HG02970 (cell line): ENCODE data around the gene WDFY2.

Experiments
- ATAC-seq: cut with Tn5 transposase; IDR thresholded peaks from one replicate; pipeline ENCODE4 v1.9.1; 2021; ENCODE audit warnings: mild to moderate bottlenecking, moderate library complexity, moderate number of reproducible peaks; ENCODE audit not compliant: unreplicated experiment, low FRiP score

The WDFY2 gene

DNA sequence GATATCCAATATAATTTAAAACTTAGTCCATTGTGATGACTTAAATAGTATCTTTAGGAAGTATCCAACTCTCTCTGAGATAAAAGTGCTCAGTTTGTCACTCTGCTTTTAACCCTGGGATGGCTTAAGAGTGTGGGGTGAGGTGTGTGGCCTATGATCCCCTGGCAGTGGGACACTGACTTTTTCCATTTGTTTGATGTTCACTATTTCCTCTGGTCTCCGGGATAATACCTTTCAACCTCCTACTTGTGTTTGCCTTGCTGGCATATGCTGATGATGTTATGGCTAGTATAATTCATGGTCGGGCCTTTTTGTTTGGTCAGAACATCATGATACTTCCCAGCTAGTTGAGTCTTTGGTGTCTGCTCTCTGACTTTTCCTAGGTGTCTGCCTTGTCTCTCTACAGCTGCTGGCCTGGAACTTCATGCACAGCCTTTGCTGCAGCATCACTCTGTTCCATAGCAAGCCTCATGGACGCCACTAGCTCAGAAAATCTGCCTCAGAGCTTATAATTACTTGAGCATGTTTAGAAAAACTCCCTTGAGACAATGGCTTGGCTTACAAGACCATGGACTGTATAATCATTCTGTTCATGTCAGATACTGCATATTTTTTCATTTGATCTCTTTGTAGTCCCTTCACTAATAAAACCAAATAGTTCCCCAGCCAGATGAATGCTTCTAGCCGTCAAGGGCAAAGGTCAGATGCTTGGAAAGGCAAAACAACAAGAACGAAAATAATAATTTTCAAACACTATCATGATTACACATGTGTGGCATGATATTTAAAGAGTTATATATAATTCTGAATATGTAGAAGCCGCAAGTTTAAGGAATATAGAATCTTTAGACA is 75.2 kb downstream of the WDFY2 start:
- no peak for ATAC-seq

- ATAC-seq = no peak
Measured at GRCh38 chr13:51660813-51661212, 76.6 kb downstream of the WDFY2 start.

DNA sequence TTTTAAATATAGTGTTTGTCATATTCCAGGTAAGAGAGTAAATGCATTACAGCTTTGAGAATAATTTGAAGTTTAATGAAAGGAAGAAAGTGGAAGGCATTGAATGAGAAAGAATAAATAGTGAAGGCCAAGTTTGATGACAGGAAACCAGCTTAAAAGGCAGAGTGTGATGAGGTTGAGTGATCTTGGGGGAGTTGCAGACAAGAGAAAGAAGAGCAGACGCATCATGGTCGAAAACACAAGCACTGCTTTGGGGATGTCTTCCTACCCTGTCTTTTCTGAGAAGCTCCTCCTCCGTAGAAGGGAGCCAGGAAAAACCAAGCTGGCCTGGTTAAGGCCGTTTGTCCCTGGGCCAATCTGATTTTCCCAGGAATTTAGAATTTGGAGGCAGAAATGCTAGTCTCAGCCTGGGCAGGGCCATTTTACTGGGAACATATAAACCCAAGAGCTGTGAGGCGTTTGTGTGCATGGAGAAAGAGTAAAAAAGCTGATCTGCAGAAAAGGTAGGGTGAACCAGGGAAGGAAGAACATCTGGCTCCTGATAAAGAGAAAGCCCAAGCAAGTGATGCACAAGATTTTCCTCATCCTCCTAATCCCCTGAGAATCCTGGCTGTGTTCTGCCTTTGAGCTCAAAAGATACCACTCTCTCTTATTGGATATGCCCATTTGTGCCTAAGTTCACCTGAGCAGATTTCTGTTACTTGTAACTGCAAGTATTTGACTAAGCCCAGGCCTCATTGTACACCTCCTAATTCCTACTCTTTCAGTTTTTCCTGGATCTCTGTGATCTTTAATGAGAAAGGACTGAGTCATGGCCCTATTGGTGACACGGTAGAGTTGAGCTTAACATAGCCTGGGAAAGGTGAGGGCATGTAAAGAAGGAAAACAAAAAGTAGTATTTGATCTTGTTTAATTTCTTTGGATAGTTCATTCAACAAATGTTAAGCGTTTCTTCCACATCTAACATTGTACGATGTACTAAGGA is 80.0 kb downstream of the WDFY2 start:
- no peak for ATAC-seq

DNA sequence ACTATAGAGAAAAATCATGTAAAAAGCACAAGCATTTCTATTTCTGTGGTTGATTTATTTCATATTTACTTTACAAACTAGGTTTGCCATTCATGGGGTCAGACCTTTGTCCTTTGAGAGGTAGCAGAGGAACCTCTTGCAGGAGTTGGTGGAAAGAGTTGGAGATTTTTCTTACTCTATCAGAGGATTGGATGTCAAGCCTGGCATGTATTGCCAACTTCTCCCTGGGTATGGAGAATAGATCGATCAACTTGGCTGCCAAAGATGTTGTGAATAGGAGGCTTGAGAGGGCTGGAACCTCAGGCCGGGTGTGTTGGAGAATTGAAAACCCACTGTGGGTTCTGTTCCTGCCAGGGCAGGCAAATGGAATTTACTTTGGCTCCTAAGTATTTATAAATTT is 81.2 kb downstream of the WDFY2 start:
- no peak for ATAC-seq

GRCh38 chr13:51666374-51666773 is 82.1 kb downstream of the WDFY2 start:
- ATAC-seq = no peak

DNA sequence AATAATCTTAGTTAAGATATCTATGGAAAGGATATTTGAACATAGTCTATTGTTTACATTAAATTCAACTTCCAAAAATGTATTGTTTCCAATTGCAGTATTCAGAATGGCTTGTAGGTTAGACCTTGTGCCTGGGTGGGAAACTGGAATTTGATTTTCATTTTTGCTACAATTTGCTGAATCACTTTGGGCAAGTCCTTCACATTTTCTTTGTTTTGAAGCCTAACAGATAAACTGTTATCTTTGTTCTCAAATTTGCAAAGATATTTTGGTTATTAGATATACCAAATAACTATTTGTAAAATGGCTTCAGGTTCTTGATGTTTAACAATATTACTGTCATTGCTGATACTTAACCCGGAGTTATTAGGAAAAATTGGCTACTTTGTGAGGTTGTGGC is 82.6 kb downstream of the WDFY2 start:
- ATAC-seq = no peak

- ATAC-seq = no peak
Measured at GRCh38 chr13:51668580-51669195, 84.4 kb downstream of the WDFY2 start.

- no peak for ATAC-seq
Measured at GRCh38 chr13:51673165-51673564, 88.9 kb downstream of the WDFY2 start.

DNA sequence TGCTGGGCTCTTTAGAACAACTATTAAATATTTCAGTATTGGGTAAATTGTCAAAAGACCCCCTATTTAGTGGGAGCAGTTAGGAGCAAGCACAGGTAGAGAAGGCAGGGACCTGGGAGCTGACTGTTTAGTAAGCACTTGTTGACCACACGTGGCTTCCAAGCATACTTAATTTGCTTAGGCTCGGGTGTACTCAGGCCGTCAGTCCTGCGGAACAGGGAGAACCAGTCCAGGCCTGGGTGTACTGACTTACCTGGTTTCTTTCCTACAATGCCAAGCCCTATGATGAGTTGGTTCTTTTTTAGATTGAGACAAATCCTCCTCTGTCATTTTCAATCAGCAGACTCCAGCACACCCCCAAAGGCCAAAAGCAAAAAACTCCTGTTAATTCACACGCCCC is 90.0 kb downstream of the WDFY2 start:
- ATAC-seq = no peak

DNA sequence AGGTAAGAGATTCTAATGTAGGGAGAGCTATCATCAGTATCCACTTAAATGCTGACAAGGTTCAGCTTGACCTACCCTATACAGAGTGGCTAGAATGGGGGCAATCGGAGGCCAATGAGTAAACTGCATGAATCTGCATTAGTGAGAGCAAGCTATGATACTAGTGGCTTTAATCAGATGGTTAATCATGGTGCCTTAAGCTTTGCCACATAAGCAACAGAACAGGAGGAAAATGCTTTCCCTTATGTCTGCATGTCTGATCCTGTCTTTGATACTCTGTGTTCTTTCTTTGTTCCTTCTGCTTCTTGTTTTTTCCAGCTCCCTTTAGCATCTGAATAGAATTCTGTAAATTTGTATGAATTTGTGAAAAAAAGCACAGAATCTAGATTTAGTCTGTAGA is 91.1 kb downstream of the WDFY2 start:
- ATAC-seq = no peak

DNA sequence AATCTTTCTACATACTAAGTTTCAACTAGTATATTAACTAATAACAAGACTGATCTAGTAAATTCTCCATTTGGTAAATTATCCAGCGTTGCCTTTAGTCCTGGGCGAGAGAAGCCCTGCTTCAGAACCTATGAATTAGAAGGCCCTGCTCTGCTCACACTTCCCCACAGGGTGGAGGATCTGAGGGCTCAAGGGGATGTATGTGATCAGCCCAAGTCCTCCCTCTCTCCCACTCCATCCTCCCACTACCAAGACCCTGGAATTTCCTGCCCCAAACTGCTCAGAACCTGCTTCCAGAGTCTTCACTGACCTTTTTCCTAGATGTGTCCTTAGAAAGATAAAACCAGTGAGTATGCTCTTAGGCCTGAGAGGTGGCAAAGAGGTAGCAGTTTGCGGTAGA is 91.6 kb downstream of the WDFY2 start:
- ATAC-seq = no peak

DNA sequence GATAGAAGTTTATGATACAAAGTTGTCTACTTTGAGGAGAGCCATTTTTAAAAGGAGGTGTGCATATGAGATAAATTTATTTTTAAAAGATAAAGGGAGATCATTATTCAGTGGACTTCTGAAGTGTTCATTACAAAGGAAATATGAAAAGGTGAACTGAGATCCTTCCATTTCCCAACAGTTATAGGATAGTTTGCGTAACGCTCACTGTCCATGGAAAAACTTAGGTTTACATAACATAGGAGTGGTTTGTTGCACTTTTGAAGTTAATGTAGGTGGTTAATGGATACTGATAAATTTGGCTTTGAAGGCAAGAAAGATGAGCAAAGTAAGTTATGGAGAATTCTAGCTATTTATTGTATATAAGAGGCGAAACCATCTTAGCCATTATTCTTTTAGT is 92.5 kb downstream of the WDFY2 start:
- no peak for ATAC-seq

DNA sequence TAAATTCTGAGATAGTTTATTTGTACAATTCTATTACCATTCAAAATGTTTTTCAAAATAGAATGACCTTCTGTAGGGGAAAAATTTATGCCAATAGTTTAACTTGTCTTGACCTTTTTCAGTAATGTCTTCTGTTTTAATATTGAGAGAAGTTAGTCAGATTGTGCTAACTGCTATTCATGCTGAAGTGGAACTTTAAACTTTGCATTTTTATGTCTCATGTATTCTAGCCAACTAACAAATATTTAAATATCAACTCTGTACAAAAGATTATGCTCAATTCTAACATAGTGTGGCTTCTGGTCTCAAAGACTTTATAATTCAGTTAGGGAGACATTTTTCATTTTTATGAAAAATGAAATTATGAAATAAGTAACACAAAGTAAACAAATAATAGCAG is 94.2 kb downstream of the WDFY2 start:
- ATAC-seq = no peak

GRCh38 chr13:51679616-51680015 is 95.4 kb downstream of the WDFY2 start:
- ATAC-seq = no peak

- no peak for ATAC-seq
Measured at GRCh38 chr13:51681037-51681678, 96.9 kb downstream of the WDFY2 start.

- ATAC-seq = no peak
Measured at GRCh38 chr13:51682686-51683085, 98.4 kb downstream of the WDFY2 start.

GRCh38 chr13:51683597-51683996 is 99.3 kb downstream of the WDFY2 start:
- no peak for ATAC-seq

- ATAC-seq = no peak
Measured at GRCh38 chr13:51684076-51684475, 99.8 kb downstream of the WDFY2 start.

DNA sequence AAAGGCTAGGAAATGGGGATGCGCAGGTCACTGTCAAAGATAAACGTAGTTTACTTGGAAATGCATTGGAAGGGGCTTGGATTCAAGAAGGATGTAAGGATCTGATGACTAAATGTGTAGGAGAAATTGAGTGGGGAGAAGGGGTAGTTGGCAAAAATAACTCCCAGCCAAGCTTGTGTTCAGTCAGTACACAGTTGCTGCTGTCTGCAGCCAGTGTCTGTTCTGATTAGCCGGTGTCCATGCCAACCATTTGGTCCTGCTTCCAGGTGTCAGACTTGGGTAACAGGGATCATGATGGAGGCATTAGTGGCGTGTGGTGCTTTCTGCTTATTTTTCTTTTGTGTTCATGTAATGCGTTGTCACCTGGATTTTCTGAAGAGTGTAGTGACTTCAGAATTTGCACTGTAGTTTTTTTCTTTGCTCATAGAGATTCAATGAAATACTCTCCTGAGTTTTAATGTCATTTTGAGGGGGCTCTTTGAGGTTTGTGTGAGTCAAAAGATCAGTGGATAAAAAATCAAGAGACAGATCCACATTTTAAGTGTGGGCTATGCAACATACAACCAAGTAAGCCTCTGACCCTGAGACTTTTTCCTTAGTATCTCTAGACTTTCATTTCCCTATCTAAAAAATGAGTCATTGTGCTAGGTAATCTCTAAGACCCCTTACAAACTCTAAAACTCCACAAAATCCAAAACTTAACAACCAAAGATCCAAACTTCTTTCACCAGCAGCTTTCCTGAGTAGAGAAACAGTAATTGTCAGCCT is 103.9 kb downstream of the WDFY2 start:
- ATAC-seq = no peak
